ENCODE measurements around the gene ATXN7L3.
A peak's percentile ranks its signal among the peaks of the same experiment; 100 is the strongest.
"Not testable (repeated sequence)": the region's sequence is repeated elsewhere in the genome, so short reads cannot be mapped to it uniquely, and the experiment has no call there.

ATXN7L3 gene

DNA sequence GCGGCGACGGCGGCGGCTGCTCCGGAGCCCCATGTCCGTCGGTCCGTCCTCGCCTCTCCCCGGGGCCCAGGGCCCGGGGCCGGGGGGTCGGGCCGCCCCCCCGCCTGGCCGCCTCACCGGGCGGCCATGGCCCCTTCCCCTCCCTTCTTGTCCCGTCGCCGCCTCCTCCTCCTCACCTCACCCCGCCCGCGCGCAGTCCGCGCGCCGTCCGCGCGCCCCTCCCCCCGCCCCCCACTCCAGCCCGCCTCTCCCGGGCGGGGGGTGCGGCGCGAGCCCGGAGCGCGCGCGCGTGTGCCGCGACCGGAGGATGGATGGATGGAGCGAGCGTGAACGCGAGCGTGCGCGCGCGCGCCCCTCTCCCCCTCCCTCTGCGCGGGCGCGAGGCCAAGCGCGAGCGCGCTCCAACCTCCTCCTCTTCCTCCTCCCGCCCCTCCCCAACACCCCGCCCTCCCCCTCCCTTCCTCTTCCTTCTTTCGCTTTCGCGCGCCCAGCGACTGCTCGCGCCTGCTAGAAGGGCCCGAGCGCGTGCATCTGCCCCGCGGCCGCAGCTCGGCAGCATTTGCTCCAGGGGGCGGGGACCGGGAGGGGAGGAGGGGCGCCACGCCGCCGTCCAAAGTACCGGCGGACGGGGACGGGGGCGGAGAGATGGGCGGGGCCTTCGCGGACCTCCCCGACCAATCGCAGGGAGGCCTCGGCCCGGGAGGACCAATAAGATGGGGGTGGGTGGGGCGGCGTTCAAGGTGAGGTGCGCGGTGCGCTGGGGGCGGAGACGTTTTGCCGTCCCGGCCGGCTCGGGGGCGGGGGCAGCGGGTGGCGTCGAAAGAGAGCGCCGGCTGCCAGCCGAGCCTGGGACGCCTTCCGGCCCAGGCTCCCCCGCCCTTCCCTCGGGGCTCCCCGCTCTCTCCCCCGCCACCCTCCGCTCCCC lies at the start of gene ATXN7L3:
Gene ATXN7L3 (minus strand): TSS at position 332 of the 925 bp plus-strand sequence. CDS start 1,814 bp downstream, outside the sequence.
- DNase-seq, result peak; percentile 99

GRCh38 chr17:44247876-44248736 lies 48.4 kb upstream of the ATXN7L3 start:
- no peak for DNase-seq

- no peak for DNase-seq
Measured at GRCh38 chr17:44247440-44247841, 47.8 kb upstream of the ATXN7L3 start.

GRCh38 chr17:44241106-44241624 lies 41.5 kb upstream of the ATXN7L3 start:
- DNase-seq, result no peak

DNA sequence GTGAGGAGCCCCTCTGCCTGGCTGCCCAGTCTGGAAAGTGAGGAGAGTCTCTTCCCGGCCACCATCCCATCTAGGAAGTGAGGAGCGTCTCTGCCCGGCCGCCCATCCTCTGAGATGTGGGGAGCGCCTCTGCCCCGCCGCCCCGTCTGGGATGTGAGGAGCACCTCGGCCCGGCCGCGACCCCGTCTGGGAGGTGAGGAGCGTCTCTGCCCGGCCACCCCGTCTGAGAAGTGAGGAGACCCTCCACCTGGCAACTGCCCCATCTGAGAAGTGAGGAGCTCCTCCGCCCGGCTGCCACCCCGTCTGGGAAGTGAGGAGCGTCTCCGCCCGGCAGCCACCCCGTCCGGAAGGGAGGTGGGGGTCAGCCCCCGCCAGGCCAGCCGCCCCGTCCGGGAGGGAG lies 38.2 kb upstream of the ATXN7L3 start:
- not testable (repeated sequence) for DNase-seq

- no peak for DNase-seq
Measured at GRCh38 chr17:44236444-44236991, 36.8 kb upstream of the ATXN7L3 start.

DNA sequence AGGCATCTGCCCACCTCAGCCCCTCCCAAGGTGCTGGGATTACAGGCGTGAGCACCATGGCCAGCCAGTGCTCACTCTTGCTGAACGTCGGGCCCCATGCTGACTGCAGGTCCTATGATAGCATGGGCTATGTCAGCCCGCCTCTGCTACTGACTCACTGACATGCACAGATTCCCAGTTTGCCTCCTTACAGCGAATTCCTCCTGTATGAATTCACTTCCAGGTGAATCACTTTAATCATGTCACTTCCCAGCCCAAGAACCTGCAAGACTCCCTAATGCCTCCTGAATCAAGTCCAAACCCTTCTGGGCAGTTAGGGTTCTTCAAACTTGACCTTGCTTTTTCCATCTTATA lies 35.9 kb upstream of the ATXN7L3 start:
- no peak for DNase-seq

DNA sequence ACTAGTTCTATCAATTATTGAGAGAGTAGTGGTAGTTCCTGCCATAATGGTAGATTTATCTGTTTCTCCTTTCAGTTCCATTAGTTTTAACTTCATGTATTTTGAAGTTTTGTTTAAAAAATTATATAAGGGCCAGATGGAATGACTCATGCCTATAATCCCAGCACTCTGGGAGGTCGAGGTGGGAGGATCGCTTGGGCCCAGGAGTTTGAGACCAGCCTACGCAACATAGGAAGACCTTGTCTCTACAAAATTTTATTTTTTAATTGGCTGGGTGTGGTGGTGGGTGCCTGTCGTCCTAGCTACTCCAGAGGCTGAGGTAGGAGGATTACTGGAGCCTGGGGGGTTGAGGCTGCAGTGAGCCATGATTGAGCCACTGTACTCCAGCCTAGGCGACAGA lies 33.9 kb upstream of the ATXN7L3 start:
- DNase-seq, result no peak

DNA sequence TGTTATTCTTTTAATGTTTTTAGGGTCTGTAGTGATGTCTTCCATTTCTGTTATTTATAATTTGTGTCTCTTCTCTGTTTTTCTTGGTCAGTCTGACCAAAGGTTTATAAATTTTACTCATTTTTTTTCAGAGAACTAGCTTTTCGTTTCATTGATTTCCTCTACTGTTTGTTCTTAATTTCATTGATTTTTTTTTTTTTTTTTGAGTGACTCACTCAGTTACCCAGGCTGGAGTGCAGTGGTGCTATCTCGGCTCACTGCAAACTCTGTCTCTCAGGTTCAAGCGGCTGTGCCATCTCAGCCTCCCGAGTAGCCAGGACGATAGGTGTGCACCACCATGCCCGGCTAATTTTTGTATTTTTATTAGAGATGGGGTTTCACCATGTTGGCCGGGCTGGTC lies 32.4 kb upstream of the ATXN7L3 start:
- no peak for DNase-seq

GRCh38 chr17:44230140-44230539 lies 30.5 kb upstream of the ATXN7L3 start:
- DNase-seq, result no peak

GRCh38 chr17:44229090-44229489 lies 29.4 kb upstream of the ATXN7L3 start:
- DNase-seq, result no peak

- no peak for DNase-seq
Measured at GRCh38 chr17:44223541-44224071, 23.9 kb upstream of the ATXN7L3 start.

GRCh38 chr17:44222112-44222869 lies 22.6 kb upstream of the ATXN7L3 start:
- peak; percentile 66 for DNase-seq

- DNase-seq, result no peak
Measured at GRCh38 chr17:44221862-44222111, 22.1 kb upstream of the ATXN7L3 start.

- peak; percentile 78 for DNase-seq
Measured at GRCh38 chr17:44221084-44221861, 21.6 kb upstream of the ATXN7L3 start.

DNA sequence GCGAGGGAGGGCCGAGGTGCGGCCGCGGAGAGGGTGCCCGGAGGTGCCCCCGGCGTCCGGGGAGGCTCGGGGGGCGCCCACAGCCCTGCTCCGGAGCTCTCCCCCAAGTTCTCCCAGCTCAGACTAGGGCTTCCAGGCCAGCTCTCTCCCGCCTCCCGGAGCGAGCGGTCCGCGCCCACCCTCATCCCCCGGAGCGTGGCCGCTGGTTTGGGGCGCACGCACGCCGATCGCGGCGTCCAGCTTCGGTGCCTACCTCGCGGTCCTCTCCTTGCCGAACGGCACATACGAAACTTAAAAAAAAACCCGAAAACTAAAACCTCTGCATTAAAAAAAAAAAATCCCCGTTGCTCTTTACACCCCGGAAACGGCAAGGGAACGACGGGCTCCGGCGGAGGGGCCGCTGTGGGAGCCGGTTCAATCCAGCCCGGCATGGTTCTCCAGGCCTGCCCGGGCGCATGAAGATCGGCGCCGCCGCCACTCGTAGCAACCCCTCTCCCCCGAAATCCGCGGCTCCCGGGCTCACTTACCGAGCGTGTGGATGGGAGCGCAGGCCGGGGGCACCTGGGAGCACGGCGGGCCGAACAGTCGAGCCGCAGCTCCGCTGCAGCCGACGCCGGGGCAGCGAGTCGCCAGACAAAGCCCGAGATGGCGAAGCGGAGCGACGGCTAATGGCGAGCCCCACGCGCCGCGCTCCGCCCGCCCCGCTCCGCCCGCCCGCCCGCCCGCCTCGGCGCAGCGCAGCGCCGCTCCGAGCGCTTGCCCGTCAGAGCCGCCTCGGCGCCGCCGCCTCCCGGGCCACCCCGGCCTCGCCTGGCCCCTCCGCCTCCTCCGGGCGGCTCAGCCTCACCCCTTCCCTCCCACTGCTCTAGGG lies 20.8 kb upstream of the ATXN7L3 start:
- DNase-seq, result peak; percentile 61

- DNase-seq, result peak; percentile 66
Measured at GRCh38 chr17:44219616-44220212, 20.0 kb upstream of the ATXN7L3 start, which contains the start of gene UBTF. TSS of gene UBTF (minus strand) at chr17:44219675. CDS start at chr17:44218229, 1,446 bp downstream.

- DNase-seq, result peak; percentile 71
Measured at GRCh38 chr17:44219108-44219615, 19.5 kb upstream of the ATXN7L3 start.

DNA sequence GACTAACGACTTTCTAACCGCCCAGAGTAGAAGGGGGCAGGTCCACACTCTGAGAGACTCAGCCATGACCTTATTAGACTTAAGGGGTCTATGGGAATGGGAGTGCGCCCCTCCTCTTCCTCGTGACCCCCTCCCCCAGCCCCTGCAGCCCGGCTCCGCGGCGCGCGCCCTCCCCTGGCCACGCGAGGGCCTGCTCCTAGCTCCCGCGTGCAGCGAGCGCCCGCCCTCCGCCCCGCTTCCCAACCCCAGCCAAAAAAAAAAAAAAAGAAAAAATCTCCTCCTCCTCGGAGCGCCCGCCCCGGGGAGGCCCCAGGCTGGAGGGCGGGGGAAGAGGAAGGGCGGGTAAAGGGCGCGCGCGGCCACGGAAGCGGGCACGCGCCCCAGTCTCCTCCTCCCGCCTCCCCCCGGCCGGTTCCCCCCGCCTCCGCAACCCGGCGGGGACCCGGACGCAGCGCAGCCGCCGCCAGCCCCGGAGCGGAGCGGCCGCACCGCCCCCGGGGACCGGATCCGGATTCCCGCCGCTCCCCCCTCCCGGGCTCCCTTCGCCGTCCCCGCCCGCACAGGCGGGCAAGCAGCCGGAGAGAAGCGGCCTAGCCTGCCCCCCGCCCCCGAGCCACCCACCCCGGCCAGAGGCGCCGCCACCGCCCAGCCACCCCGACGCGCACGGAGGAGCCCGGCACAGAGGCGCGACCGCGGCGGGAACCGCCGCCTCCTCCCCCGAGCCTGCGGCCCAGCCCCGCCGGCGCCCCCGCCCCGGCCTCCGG lies 18.8 kb upstream of the ATXN7L3 start:
- peak; percentile 91 for DNase-seq
